Measurements from ENCODE around the gene ZCWPW1.
"Not testable (repeated sequence)": the region's sequence is repeated elsewhere in the genome, so short reads cannot be mapped to it uniquely, and the experiment has no call there.

The ZCWPW1 gene

GRCh38 chr7:100380196-100380595, 48.3 kb downstream of the ZCWPW1 start:
- no peak overlapping the region for H3K4me3 ChIP-seq (replicated peaks; ENCODE audit: low read depth, low read length)
- no peak for TF ChIP-seq CTCF (IDR thresholded peaks at IDR 0.05; ENCODE audit: low read depth, low read length, missing control alignments)
- DNase-seq (ENCODE audit: extremely low read depth, low read depth) = no peak

DNA sequence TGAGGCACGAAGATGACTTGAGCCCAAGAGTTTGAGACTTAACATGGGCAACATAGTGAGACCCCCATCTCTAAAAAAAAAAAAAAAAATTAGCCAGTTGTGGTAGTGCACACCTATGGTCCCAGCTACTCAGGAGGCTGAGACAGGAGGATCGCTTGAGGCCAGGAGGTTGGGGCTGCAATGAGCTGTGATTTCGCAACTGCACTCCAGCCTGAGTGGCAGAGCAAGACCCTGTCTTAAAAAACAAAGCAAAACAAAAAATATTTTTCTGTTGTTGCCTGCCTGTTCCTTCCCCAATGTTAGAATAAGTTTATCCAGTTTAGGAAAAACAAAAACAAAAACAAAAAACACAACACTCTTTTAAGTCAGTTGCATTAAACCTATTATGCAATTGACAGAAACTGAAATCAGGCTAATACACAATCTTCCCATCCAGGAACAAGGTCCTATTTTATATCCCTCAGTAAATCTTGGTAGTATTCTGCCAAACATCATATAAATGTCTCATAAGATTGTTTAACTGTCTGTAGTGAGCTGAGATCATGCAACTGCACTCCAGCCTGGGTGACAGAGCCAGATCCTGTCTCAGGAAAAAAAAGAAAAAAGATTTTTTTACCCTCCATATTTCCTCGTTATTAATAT, 50.3 kb downstream of the ZCWPW1 start:
- no peak for DNase-seq (ENCODE audit: extremely low read depth, low read depth)
- no peak overlapping the region for H3K4me3 ChIP-seq (replicated peaks; ENCODE audit: low read depth, low read length)
- TF ChIP-seq CTCF (IDR thresholded peaks at IDR 0.05; ENCODE audit: low read depth, low read length, missing control alignments) = no peak

DNA sequence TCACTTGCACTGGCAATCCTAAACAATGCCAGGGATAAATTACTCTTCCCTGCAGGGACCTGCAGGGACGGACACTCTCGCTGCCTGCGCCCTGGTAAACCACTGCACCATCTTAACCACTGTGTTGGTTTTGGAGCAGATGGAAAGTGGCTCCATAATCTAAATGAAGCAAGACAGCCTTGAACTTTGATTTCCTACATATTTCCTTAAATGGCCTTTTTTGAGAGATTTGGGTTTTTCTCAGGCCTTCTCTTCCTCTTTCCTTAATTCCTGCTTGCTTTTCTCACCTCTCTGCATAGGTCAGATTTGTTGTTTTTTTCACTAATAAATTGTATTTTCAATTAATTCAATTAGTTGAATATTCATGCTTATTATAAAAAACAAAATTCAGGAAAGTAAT, 52.4 kb downstream of the ZCWPW1 start:
- no peak overlapping the region for H3K4me3 ChIP-seq (replicated peaks; ENCODE audit: low read depth, low read length)
- no peak for DNase-seq (ENCODE audit: extremely low read depth, low read depth)
- TF ChIP-seq CTCF (IDR thresholded peaks at IDR 0.05; ENCODE audit: low read depth, low read length, missing control alignments) = no peak

DNA sequence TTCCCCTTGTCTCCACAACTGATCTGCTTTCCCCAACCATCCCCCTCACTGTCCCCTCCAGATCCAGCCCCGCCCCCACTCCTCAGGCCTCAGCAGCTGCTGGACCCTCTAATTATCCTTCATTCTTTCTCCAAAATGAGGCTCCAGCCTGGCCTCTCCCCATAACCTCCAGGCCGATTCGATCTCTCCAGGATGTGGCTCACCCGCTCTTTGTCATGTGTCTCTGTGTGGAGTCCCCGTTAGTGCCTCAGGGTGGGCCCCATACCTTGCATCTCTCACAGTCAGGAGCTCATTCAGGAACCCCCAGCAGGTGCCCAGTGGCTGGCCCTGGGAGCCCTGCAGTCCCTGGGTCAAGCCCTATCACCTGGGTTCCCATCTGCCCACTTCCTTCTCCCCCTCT, 53.9 kb downstream of the ZCWPW1 start:
- H3K4me3 ChIP-seq (replicated peaks; ENCODE audit: low read depth, low read length) = no peak overlapping the region
- no peak for DNase-seq (ENCODE audit: extremely low read depth, low read depth)

DNA sequence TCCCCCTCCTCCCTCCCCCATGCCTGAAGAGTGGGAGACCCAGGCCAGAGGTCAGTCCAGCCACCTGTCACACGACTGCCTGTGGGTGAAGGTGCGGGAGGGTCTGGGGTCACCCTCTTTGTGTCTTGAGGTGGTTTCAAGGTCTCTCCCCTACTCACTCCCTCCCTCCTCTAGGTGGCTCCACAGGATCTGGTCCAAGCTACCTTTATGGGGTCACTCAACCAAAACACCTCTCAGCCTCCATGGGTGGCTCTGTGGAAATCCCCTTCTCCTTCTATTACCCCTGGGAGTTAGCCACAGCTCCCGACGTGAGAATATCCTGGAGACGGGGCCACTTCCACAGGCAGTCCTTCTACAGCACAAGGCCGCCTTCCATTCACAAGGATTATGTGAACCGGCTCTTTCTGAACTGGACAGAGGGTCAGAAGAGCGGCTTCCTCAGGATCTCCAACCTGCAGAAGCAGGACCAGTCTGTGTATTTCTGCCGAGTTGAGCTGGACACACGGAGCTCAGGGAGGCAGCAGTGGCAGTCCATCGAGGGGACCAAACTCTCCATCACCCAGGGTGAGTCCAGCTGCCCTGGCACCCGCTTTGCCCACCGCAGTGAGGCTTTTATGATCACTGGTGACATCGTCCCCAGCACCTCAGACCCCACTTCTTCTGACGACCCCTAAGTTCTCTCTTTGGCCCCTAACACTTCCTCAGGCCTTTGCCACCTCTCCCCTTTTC, 54.5 kb downstream of the ZCWPW1 start:
- not testable (repeated sequence) for DNase-seq (ENCODE audit: extremely low read depth, low read depth); H3K4me3 ChIP-seq (replicated peaks; ENCODE audit: low read depth, low read length)

More for the DNA sequence above, 53.9 kb downstream of the ZCWPW1 start:
- TF ChIP-seq CTCF (IDR thresholded peaks at IDR 0.05; ENCODE audit: low read depth, low read length, missing control alignments) = no peak

DNA sequence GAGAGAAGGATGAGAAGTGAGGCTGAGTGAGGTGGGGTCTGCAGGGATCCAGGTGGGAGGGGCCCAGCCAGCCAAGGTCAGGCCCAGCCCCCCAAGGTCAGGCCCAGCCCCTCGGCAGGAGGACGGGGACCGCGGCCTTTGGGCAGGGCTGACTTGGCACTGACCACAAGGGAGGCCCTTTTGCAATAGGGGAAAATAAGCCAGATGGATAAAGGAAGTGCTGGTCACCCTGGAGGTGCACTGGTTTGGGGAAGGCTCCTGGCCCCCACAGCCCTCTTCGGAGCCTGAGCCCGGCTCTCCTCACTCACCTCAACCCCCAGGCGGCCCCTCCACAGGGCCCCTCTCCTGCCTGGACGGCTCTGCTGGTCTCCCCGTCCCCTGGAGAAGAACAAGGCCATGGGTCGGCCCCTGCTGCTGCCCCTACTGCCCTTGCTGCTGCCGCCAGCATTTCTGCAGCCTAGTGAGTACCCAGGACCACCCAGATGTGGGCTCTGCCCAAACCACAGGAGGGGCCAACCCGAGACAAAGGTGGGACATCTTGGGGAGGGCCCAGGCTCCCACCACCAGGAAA, 55.2 kb downstream of the ZCWPW1 start, which contains the start of gene PILRA:
PILRA (plus strand) TSS at position 227 of the 571 bp plus-strand sequence; CDS start at position 397, 170 bp downstream.
- DNase-seq (ENCODE audit: extremely low read depth, low read depth) = no peak
- no peak for TF ChIP-seq CTCF (IDR thresholded peaks at IDR 0.05; ENCODE audit: low read depth, low read length, missing control alignments)
- H3K4me3 ChIP-seq (replicated peaks; ENCODE audit: low read depth, low read length) = no peak within 1 kb of the TSS

GRCh38 chr7:100372694-100373093, 55.8 kb downstream of the ZCWPW1 start:
- no peak for TF ChIP-seq CTCF (IDR thresholded peaks at IDR 0.05; ENCODE audit: low read depth, low read length, missing control alignments)
- H3K4me3 ChIP-seq (replicated peaks; ENCODE audit: low read depth, low read length) = no peak overlapping the region
- DNase-seq (ENCODE audit: extremely low read depth, low read depth) = no peak
